CD4-positive, alpha-beta T cell (primary cell): ENCODE data around the gene NUP133. TPM values are rescaled to one million over a fixed set of nuclear protein-coding genes. Genes with fewer than 3 reads are reported as not detected.
A peak's percentile ranks its signal among the peaks of the same experiment; 100 is the strongest.

Experiments used
- ATAC-seq: fragments of 200-7000 bp; cut with Tn5 transposase; one replicate; pipeline ENCODE4 v1.10.0; 2022; ENCODE audit warnings: mild to moderate bottlenecking; ENCODE audit not compliant: poor library complexity
- CTCF ChIA-PET: fragments of 350-600 bp; sonication (Branson Sonifier 250); formaldehyde crosslinking; loops from one replicate; lab custom pipeline; 2021; ENCODE audit warnings: antibody characterized with exemption, inconsistent platforms; lab: Charles Lee
- POLR2A ChIA-PET: fragments of 350-600 bp; sonication (Branson Sonifier 250); formaldehyde crosslinking; loops from one replicate; lab custom pipeline; 2021; ENCODE audit warnings: antibody characterized with exemption, inconsistent platforms; lab: Charles Lee
- DNase-seq, 14 experiments: peaks; one replicate each; pipeline ENCODE4 v3.0.0-alpha.2; 2013 to 2020; ENCODE audit warnings: mixed read lengths in 2 of 14
- H3K27ac ChIP-seq, 2 donors: one replicate each; pipeline versions ENCODE4 v1.5.1 to v1.7.0; 2013; ENCODE audit warnings: low read length in 2 of 2, low read depth in 1 of 2, mild to moderate bottlenecking in 1 of 2
- H3K27me3 ChIP-seq, 2 experiments: 1 replicate in 1 of 2; 2 replicates in 1 of 2; pipeline versions ENCODE4 v1.6.1 to v1.7.0; 2013; ENCODE audit warnings: low read length in 2 of 2, control low read depth in 1 of 2, mild to moderate bottlenecking in 1 of 2, moderate library complexity in 1 of 2; ENCODE audit not compliant: insufficient read depth in 2 of 2, control insufficient read depth in 1 of 2
- H3K36me3 ChIP-seq: one replicate; pipeline ENCODE4 v1.6.1; 2013; ENCODE audit warnings: low read length, control low read depth; ENCODE audit not compliant: insufficient read depth
- H3K4me1 ChIP-seq: one replicate; pipeline ENCODE4 v1.6.1; 2013; ENCODE audit warnings: low read length, control low read depth; ENCODE audit not compliant: insufficient read depth
- H3K4me3 ChIP-seq: one replicate; pipeline ENCODE4 v1.5.1; 2013; ENCODE audit warnings: mild to moderate bottlenecking, low read length, moderate library complexity
- H3K9me3 ChIP-seq, 2 experiments: 1 replicate in 1 of 2; 2 replicates in 1 of 2; pipeline versions ENCODE4 v1.6.1 to v1.7.0; 2013; ENCODE audit warnings: low read length in 2 of 2, mild to moderate bottlenecking in 2 of 2, control low read depth in 1 of 2, moderate library complexity in 1 of 2; ENCODE audit not compliant: control insufficient read depth in 1 of 2, insufficient read depth in 1 of 2
- H3K27ac Mint-ChIP-seq: one replicate; pipeline ENCODE4 v1.8.0; 2020; ENCODE audit warnings: mixed read lengths
- H3K27me3 Mint-ChIP-seq: one replicate; pipeline ENCODE4 v1.8.0; 2021; ENCODE audit warnings: mixed read lengths
- H3K36me3 Mint-ChIP-seq: one replicate; pipeline ENCODE4 v1.8.0; 2021; ENCODE audit warnings: low read depth, mixed read lengths
- H3K4me1 Mint-ChIP-seq: one replicate; pipeline ENCODE4 v1.8.0; 2021; ENCODE audit warnings: low read depth, mixed read lengths
- H3K4me3 Mint-ChIP-seq: one replicate; pipeline ENCODE4 v1.8.0; 2020; ENCODE audit warnings: mild to moderate bottlenecking, mixed read lengths
- H3K9me3 Mint-ChIP-seq: one replicate; pipeline ENCODE4 v1.8.0; 2020; ENCODE audit warnings: mixed read lengths
- CTCF ChIP-seq: fragments of 200-600 bp; IDR thresholded peaks from one replicate; pipeline ENCODE4 v1.8.0; 2022; ENCODE audit warnings: antibody characterized with exemption, mild to moderate bottlenecking
- intact Hi-C, 2 experiments: fragments of 100-400 bp; cut with DNase I in 1 of 2; cut with micrococcal nuclease in 1 of 2; formaldehyde crosslinking; loops; one replicate each; pipeline versions ENCODE4 v1.15.1 to v1.9.0; 2023 to 2025; cut with DNase I, micrococcal nuclease
- total RNA-seq, 174 experiments: library from RNA in 2 of 174; stranded (reverse) in 2 of 174; gene quantifications; one replicate each; pipeline ENCODE4 v1.2.3 and lab custom pipeline; 2021 to 2026

NUP133 gene
- total RNA-seq, 2 experiments from 2014 or later: 42.0 to 45.3 TPM

DNA sequence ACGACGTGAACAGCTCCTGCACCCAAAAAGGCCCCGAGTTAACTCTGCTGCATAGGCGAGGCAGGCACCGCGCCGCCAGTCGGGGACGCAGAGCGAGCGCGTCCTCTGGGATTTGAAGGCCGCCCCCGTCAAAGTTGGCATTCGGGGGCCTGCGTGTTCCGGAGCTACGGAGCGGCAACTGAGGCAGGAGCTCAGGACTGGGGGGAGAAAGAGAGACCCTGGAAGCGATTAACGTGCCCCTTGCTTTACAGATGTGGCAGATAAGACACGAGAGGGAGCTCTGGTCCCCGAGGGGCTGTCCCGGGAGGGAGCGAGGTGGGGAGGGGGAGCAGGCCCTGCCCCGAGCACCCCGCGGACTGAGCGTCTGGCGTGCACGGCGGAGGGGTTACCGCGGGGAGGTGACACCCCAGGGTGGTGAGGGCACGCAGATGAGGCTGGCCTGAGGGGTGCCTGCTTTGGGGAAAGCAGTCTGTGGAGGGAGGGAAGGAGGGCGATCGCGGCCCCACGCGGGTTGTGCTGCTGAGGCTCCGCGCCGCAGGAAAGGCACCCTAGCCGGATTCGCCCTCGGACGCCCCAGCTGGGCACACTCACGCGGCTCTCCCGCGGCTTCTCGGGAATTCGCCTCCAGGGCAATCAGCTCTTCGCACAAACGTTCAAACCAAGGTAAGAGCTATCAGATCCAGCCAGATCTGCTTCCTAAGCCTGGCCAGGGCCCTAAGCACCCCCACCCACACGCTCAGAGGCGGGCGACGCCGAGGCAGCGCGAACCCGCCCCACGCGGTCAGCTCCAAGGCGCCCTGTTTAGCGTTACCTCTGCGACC, 100.7 kb downstream of the NUP133 start:
- Histone ChIP-seq H3K36me3 (no peaks in the 10 kb centered on the region), H3K27me3 (peaks cover 40 to 54% of the 10 kb centered on the region in 2 experiments), H3K4me1 (peaks cover 19% of the 10 kb centered on the region), H3K27ac (no peak overlapping the region), H3K9me3 (peaks cover 0 to 14% of the 10 kb centered on the region in 2 experiments), H3K4me3 (peak overlapping the region; percentile 34)
- ChIA-PET POLR2A (interaction anchor here (1.6 kb wide), 1 partner anchor 65 kb away, joined by 4 read pairs; the partner anchor contains the start of gene CCSAP), CTCF (no interaction called here)
- ATAC-seq (no peak), DNase-seq (no peak)
- H3K4me1 Mint-ChIP-seq: peaks cover 11% of the 10 kb centered on the region
- no peaks in the 10 kb centered on the region for H3K9me3 Mint-ChIP-seq
- intact Hi-C loops: no loop called here
- no peak overlapping the region for H3K27ac Mint-ChIP-seq
- no peak for TF ChIP-seq CTCF
- peaks cover 79% of the 10 kb centered on the region for H3K27me3 Mint-ChIP-seq
- H3K36me3 Mint-ChIP-seq: no peaks in the 10 kb centered on the region
- peak overlapping the region; percentile 62 for H3K4me3 Mint-ChIP-seq

- peaks cover 38 to 51% of the 10 kb centered on the region in 2 experiments for H3K27me3 ChIP-seq
These were observed 101.3 kb downstream of the NUP133 start for GRCh38 chr1:229406798-229407197.

DNA sequence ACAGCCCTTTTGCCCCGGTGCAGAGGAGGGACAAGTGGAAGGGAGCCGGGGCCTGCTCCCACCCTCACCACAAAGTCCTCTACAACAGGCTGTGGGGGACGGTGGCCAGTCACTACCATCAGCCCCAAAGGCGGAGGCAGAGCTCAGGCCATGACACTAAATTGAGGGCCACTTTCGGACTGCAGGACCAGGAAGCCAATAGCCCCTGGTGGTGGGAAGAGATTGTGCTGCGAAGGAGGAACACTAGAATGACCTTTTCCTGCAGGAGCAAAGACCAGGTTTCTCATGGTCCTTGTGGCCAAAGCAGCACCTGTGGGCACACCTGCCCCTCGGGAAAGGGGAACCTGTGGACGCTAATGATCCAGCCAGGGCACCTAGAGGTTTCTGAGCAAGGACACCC, 104.6 kb downstream of the NUP133 start:
- POLR2A ChIA-PET: no interaction called here
- Histone ChIP-seq H3K27me3 (peaks cover 21 to 36% of the 10 kb centered on the region in 2 experiments), H3K9me3 (peaks cover 0 to 12% of the 10 kb centered on the region in 2 experiments), H3K36me3 (no peaks in the 10 kb centered on the region), H3K27ac (no peak overlapping the region), H3K4me1 (peaks cover 10% of the 10 kb centered on the region), H3K4me3 (no peak overlapping the region)
- H3K9me3 Mint-ChIP-seq: no peaks in the 10 kb centered on the region
- ATAC-seq (no peak), DNase-seq (no peak)
- H3K4me3 Mint-ChIP-seq: no peak overlapping the region
- H3K4me1 Mint-ChIP-seq: peaks cover 4% of the 10 kb centered on the region
- CTCF ChIA-PET: no interaction called here
- intact Hi-C loops: no loop called here
- no peaks in the 10 kb centered on the region for H3K36me3 Mint-ChIP-seq
- peaks cover 63% of the 10 kb centered on the region for H3K27me3 Mint-ChIP-seq
- no peak for TF ChIP-seq CTCF
- H3K27ac Mint-ChIP-seq: no peak overlapping the region

More at GRCh38 chr1:229406798-229407197, 101.3 kb downstream of the NUP133 start:
- intact Hi-C loops: no loop called here
- Mint-ChIP-seq H3K4me3 (peak overlapping the region; percentile 62), H3K4me1 (peaks cover 11% of the 10 kb centered on the region), H3K9me3 (no peaks in the 10 kb centered on the region), H3K27me3 (peaks cover 77% of the 10 kb centered on the region), H3K27ac (no peak overlapping the region), H3K36me3 (no peaks in the 10 kb centered on the region)
- Histone ChIP-seq H3K4me1 (peaks cover 19% of the 10 kb centered on the region), H3K27ac (no peak overlapping the region), H3K36me3 (no peaks in the 10 kb centered on the region), H3K4me3 (no peak overlapping the region), H3K9me3 (peaks cover 0 to 14% of the 10 kb centered on the region in 2 experiments)
- no peak for TF ChIP-seq CTCF
- ATAC-seq (no peak), DNase-seq (no peak)
- CTCF ChIA-PET: no interaction called here
- POLR2A ChIA-PET: interaction anchor here (0.7 to 1.6 kb wide), 2 partner anchors 12 to 64 kb away, joined by 3 to 4 read pairs; partner anchors contain the start of gene CCSAP
